IMR-90 (cell line): ENCODE measurements around the gene CERK. TPM values are rescaled to one million over a fixed set of nuclear protein-coding genes. Genes with fewer than 3 reads are reported as not detected.
A peak's percentile ranks its signal among the peaks of the same experiment; 100 is the strongest.

ENCODE experiments used
- ATAC-seq: fragments of 200-7000 bp; cut with Tn5 transposase; 2 replicates; pipeline ENCODE4 v1.9.1; 2020; ENCODE audit warnings: low read depth, mild to moderate bottlenecking, moderate library complexity
- BruUV-seq: library from RNA; stranded (reverse); fragments of 400-500 nt; replicated peaks from 2 replicates; lab custom pipeline; 2021; lab: Mats Ljungman, UMichigan
- CTCF ChIA-PET: fragments of 300-600 bp; formaldehyde crosslinking; extraction: SDS; loops from one replicate; lab custom pipeline; 2021; ENCODE audit warnings: antibody characterized with exemption; lab: Yijun Ruan, JAX
- POLR2A ChIA-PET: fragments of 300-600 bp; sonication (Branson Sonifier 250); formaldehyde crosslinking; loops from one replicate; lab custom pipeline; 2022; ENCODE audit warnings: antibody characterized with exemption; ENCODE audit not compliant: unreplicated experiment; lab: Charles Lee
- DNase-seq: peaks from one replicate; pipeline ENCODE4 v3.0.0; 2013
- H2AFZ ChIP-seq: replicated peaks from 2 replicates; pipeline ENCODE3; 2013; ENCODE audit warnings: low read length, mild to moderate bottlenecking; ENCODE audit not compliant: poor library complexity
- H2AK5ac ChIP-seq: 2 replicates; pipeline ENCODE4 v1.6.1; 2013; ENCODE audit warnings: low read depth, low read length, inconsistent platforms
- H2AK9ac ChIP-seq: replicated peaks from 2 replicates; pipeline ENCODE3; 2013; ENCODE audit warnings: mild to moderate bottlenecking, low read depth, low read length, moderate library complexity; ENCODE audit not compliant: poor library complexity
- H2BK120ac ChIP-seq: 2 replicates; pipeline ENCODE4 v1.6.1; 2013; ENCODE audit warnings: low read depth, low read length, inconsistent platforms
- H2BK15ac ChIP-seq: 3 replicates; pipeline ENCODE4 v1.6.1; 2013; ENCODE audit warnings: low read depth, low read length, inconsistent platforms
- H2BK20ac ChIP-seq: 2 replicates; pipeline ENCODE4 v1.6.1; 2013; ENCODE audit warnings: low read depth, mild to moderate bottlenecking, inconsistent platforms, low read length, moderate library complexity
- H2BK5ac ChIP-seq: 2 replicates; pipeline ENCODE4 v1.6.1; 2013; ENCODE audit warnings: mild to moderate bottlenecking, low read depth, low read length, inconsistent platforms; ENCODE audit not compliant: poor library complexity, severe bottlenecking
- H3K14ac ChIP-seq: replicated peaks from 2 replicates; pipeline ENCODE4 v1.6.1; 2013; ENCODE audit warnings: low read depth, low read length, inconsistent platforms
- H3K18ac ChIP-seq: 2 replicates; pipeline ENCODE4 v1.6.1; 2013; ENCODE audit warnings: low read depth, low read length, control low read depth
- H3K23ac ChIP-seq: 2 replicates; pipeline ENCODE4 v1.6.1; 2013; ENCODE audit warnings: low read depth, low read length, inconsistent platforms
- H3K27ac ChIP-seq: 2 replicates; pipeline ENCODE4 v1.5.1; 2013; ENCODE audit warnings: mild to moderate bottlenecking, control low read depth, low read length; ENCODE audit not compliant: insufficient read depth
- H3K27me3 ChIP-seq: 2 replicates; pipeline ENCODE4 v1.6.1; 2013; ENCODE audit warnings: low read length; ENCODE audit not compliant: control insufficient read depth, insufficient read depth
- H3K36me3 ChIP-seq: 2 replicates; pipeline ENCODE4 v1.6.1; 2013; ENCODE audit warnings: low read length, mixed read lengths; ENCODE audit not compliant: control insufficient read depth, insufficient read depth
- H3K4ac ChIP-seq: 2 replicates; pipeline ENCODE4 v1.6.1; 2013; ENCODE audit warnings: low read depth, low read length, inconsistent platforms
- H3K4me1 ChIP-seq: 2 replicates; pipeline ENCODE4 v1.6.1; 2013; ENCODE audit warnings: low read length, mixed read lengths; ENCODE audit not compliant: control insufficient read depth, insufficient read depth
- H3K4me2 ChIP-seq: 2 replicates; pipeline ENCODE4 v1.6.1; 2013; ENCODE audit warnings: low read depth, mild to moderate bottlenecking, control low read depth, low read length, moderate library complexity
- H3K4me3 ChIP-seq: 2 replicates; pipeline ENCODE4 v1.5.1; 2013; ENCODE audit warnings: low read depth, mild to moderate bottlenecking, control low read depth, low read length, moderate library complexity; ENCODE audit not compliant: insufficient read depth
- H3K56ac ChIP-seq: 2 replicates; pipeline ENCODE4 v1.6.1; 2013; ENCODE audit warnings: low read length, inconsistent platforms; ENCODE audit not compliant: insufficient read depth; ENCODE audit errors: extremely low read depth
- H3K79me1 ChIP-seq, 2 experiments: 2 replicates each; pipeline ENCODE4 v1.6.1; 2013; ENCODE audit warnings: low read length in 2 of 2, inconsistent platforms in 1 of 2, low read depth in 1 of 2
- H3K9ac ChIP-seq: 2 replicates; pipeline ENCODE4 v1.6.1; 2013; ENCODE audit warnings: low read depth, low read length, control low read depth
- H3K9me1 ChIP-seq: 2 replicates; pipeline ENCODE4 v1.6.1; 2013; ENCODE audit warnings: low read length, inconsistent platforms; ENCODE audit not compliant: insufficient read depth
- H3K9me3 ChIP-seq: 2 replicates; pipeline ENCODE4 v1.6.1; 2013; ENCODE audit warnings: low read length; ENCODE audit not compliant: control insufficient read depth, insufficient read depth
- H4K20me1 ChIP-seq: 2 replicates; pipeline ENCODE4 v1.6.1; 2013; ENCODE audit warnings: low read length, inconsistent platforms; ENCODE audit not compliant: insufficient read depth
- H4K5ac ChIP-seq: 2 replicates; pipeline ENCODE4 v1.6.1; 2013; ENCODE audit warnings: mild to moderate bottlenecking, low read depth, low read length, control low read depth
- H4K8ac ChIP-seq, 2 experiments: 2 replicates each; pipeline ENCODE4 v1.6.1; 2013; ENCODE audit warnings: low read depth in 2 of 2, low read length in 2 of 2, control low read depth in 1 of 2, inconsistent platforms in 1 of 2
- H4K91ac ChIP-seq: 2 replicates; pipeline ENCODE4 v1.6.1; 2013; ENCODE audit warnings: low read depth, low read length, inconsistent platforms; ENCODE audit not compliant: insufficient read depth
- WGBS, 2 experiments: methylation state at CpG; one replicate each; pipeline versions ENCODE4 v1.1.5 to v1.1.7; 2013; ENCODE audit warnings: missing lambda C conversion rate in 2 of 2; ENCODE audit not compliant: insufficient read length in 1 of 2; ENCODE audit errors: extremely low coverage in 2 of 2; 5-methylcytosine and 5-hydroxymethylcytosine counted together
- dilution Hi-C: fragments of 300-500 bp; cut with HindIII; formaldehyde crosslinking; loops from one replicate; pipeline ENCODE4 v1.14.3; 2018; ENCODE audit warnings: low sequenced_read_pairs; ENCODE audit not compliant: unreplicated experiment
- in situ Hi-C: fragments of 300-500 bp; cut with MboI; formaldehyde crosslinking; loops from 3 replicates; pipeline ENCODE4 v1.14.3; 2019; ENCODE audit warnings: low sequenced_read_pairs, inconsistent platforms, mixed read lengths
- intact Hi-C: fragments of 100-400 bp; cut with micrococcal nuclease; formaldehyde crosslinking; loops from 2 replicates; pipeline ENCODE4 v1.10.0; 2022
- polyA plus RNA-seq, 3 experiments: library from polyadenylated mRNA; depleted of rRNA; stranded (reverse); fragments of >200 nt; gene quantifications; 2 replicates each; pipeline ENCODE4 v1.2.3, GENCODE V29; 2012; ENCODE audit warnings: low replicate concordance in 1 of 3
- total RNA-seq: library from RNA; depleted of rRNA; stranded (reverse); fragments of >200 nt; gene quantifications from 2 replicates; pipeline ENCODE4 v1.2.3, GENCODE V29; 2012
- TF ChIP-seq, protein P1 (sequence below): conservative IDR thresholded peaks from 2 replicates; pipeline ENCODE4 v1.5.1; 2012; ENCODE audit warnings: mild to moderate bottlenecking, low read depth, low read length, improper control_type of control experiment

The CERK gene
- total and polyA plus RNA-seq, 2 of the 4 experiments (the other 2 are of a cell fraction): 25.3 to 38.7 TPM

- POLR2A ChIA-PET: interaction anchor here (1.0 kb wide), 1 partner anchor 12 kb away, joined by 3 read pairs; the partner anchor contains the start of gene TBC1D22A
- no peak overlapping the region for H3K23ac ChIP-seq
- peaks cover 0 to 11% of the 10 kb centered on the region in 2 experiments; a peak in 1 of 4 replicates for H3K79me1 ChIP-seq
- no peaks in the 10 kb centered on the region for H3K36me3 ChIP-seq
- H2BK5ac ChIP-seq: no peak overlapping the region
- no peak overlapping the region for H3K4me2 ChIP-seq
- TF ChIP-seq, protein P1, sequence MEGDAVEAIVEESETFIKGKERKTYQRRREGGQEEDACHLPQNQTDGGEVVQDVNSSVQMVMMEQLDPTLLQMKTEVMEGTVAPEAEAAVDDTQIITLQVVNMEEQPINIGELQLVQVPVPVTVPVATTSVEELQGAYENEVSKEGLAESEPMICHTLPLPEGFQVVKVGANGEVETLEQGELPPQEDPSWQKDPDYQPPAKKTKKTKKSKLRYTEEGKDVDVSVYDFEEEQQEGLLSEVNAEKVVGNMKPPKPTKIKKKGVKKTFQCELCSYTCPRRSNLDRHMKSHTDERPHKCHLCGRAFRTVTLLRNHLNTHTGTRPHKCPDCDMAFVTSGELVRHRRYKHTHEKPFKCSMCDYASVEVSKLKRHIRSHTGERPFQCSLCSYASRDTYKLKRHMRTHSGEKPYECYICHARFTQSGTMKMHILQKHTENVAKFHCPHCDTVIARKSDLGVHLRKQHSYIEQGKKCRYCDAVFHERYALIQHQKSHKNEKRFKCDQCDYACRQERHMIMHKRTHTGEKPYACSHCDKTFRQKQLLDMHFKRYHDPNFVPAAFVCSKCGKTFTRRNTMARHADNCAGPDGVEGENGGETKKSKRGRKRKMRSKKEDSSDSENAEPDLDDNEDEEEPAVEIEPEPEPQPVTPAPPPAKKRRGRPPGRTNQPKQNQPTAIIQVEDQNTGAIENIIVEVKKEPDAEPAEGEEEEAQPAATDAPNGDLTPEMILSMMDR: no peak
- DNase-seq: no peak
- peak overlapping the region; percentile 45; the same call in 1 of the 2 replicates for H3K14ac ChIP-seq
- H3K27ac ChIP-seq: no peak overlapping the region
- no CpG with 5 or more reads among the region's 5 CpGs for WGBS, 2 experiments
- H2BK15ac ChIP-seq: peak overlapping the region; percentile 30; the same call in 1 of the 3 replicates
- peaks cover 34% of the 10 kb centered on the region for H3K4me1 ChIP-seq
- no peaks in the 10 kb centered on the region for H3K9me3 ChIP-seq
- dilution Hi-C loops (no loop called here), in situ Hi-C loops (no loop called here), intact Hi-C loops (no loop called here)
- H3K9me1 ChIP-seq: peaks cover 32% of the 10 kb centered on the region
- H3K4me3 ChIP-seq: no peak overlapping the region
- H3K56ac ChIP-seq: no peak overlapping the region
- no peak overlapping the region for H3K9ac ChIP-seq
- CTCF ChIA-PET: no interaction called here
- BruUV-seq: no TSS peak
- peak overlapping the region; percentile 70 for H3K4ac ChIP-seq
- peak overlapping the region; percentile 12 for H2AK9ac ChIP-seq
- peak overlapping the region; percentile 99; the same call in 1 of the 2 replicates for H2AK5ac ChIP-seq
- no peak overlapping the region for H2BK20ac ChIP-seq
- H4K8ac ChIP-seq: peak overlapping the region; percentile 30 to 64; a peak in 2 of 4 replicates
- H3K27me3 ChIP-seq: no peaks in the 10 kb centered on the region
- peak overlapping the region; percentile 32 for H4K91ac ChIP-seq
- H2AFZ ChIP-seq: peak overlapping the region; percentile 46
- H3K18ac ChIP-seq: no peak overlapping the region
- no peaks in the 10 kb centered on the region for H4K20me1 ChIP-seq
- no peak for ATAC-seq
- H2BK120ac ChIP-seq: peak overlapping the region; percentile 75; the same call in 1 of the 2 replicates
- H4K5ac ChIP-seq: no peak overlapping the region
These were observed 12.4 kb upstream of the CERK start for GRCh38 chr22:46750530-46750800.
